SK-N-SH treated with all-trans-retinoic acid at 6 μM for 48 hours (cell line): ENCODE data around the gene ACOXL.

Source experiments
- OSR1 ChIP-seq: fragments of 250-450 bp; sonication (Bioruptor Pico); IDR thresholded peaks from 2 replicates; pipeline ENCODE4 v1.8.0; 2022; ENCODE audit warnings: moderate library complexity, mild to moderate bottlenecking, inconsistent platforms
- ZFP3 ChIP-seq: fragments of 250-450 bp; sonication (Bioruptor Pico); IDR thresholded peaks from 2 replicates; pipeline ENCODE4 v1.5.0; 2020; ENCODE audit warnings: mild to moderate bottlenecking, moderate library complexity
- ZFP30 ChIP-seq: fragments of 450-650 bp; formaldehyde crosslinking; IDR thresholded peaks from 2 replicates; pipeline ENCODE4 v1.5.0; 2022; ENCODE audit warnings: mild to moderate bottlenecking, moderate library complexity

DNA sequence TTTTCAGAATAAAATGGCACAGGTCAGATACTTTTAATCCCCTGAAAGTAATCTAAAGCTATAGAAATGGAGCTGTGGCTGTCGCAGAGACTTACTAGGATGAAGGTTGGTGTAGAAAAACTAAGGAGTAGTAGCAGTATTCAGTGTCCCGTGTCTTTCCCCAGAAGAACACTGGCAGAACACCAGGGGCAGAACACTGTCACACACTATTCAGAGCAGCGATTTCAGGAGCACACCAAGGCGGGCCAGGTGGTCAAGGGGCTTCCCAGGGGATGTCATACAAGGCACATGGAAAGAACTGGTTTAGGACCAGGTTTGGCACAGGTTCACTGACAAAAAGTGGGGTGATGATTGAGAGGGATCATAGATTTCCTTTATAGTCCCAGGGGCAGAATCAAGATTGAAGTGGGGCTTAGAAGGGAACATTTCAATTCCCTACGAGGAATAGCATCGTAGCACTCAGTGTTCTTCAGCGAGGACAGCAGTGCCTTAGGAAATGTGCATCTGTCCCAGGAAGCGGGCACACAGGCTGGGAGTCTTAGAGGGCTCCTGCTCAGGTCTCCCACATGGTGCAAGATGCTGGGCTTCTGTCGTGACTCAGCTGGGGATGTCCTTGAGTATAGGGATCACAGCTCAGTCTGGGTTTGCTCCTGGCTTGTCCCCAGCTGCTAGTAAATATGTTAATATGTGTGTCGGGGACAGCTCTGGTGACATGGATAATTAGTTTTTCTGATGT, 410.9 kb downstream of the ACOXL start:
- TF ChIP-seq ZFP3 (CRISPR knock-in tag) = no peak
- TF ChIP-seq OSR1 = no peak
- TF ChIP-seq ZFP30 (CRISPR knock-in tag) = no peak
